Mucosa of stomach (tissue), 1 donor: ENCODE data around the gene SCRG1.

ENCODE experiments used
- H3K27me3 ChIP-seq: one replicate; pipeline ENCODE4 v1.7.0; 2013; ENCODE audit warnings: mild to moderate bottlenecking, low read length; ENCODE audit not compliant: control insufficient read depth, insufficient read depth
- H3K36me3 ChIP-seq: one replicate; pipeline ENCODE4 v1.7.0; 2013; ENCODE audit warnings: low read length; ENCODE audit not compliant: control insufficient read depth, insufficient read depth
- H3K4me1 ChIP-seq: one replicate; pipeline ENCODE4 v1.7.0; 2013; ENCODE audit warnings: mild to moderate bottlenecking, low read length; ENCODE audit not compliant: control insufficient read depth, insufficient read depth
- H3K4me3 ChIP-seq: one replicate; pipeline ENCODE4 v1.7.0; 2013; ENCODE audit warnings: low read length
- H3K9ac ChIP-seq: one replicate; pipeline ENCODE4 v1.7.0; 2013; ENCODE audit warnings: mild to moderate bottlenecking, low read length, moderate library complexity
- H3K9me3 ChIP-seq: one replicate; pipeline ENCODE4 v1.7.0; 2013; ENCODE audit warnings: mild to moderate bottlenecking, low read length, moderate library complexity; ENCODE audit not compliant: control insufficient read depth
- donor health status: Pancreatic carcinoma.

SCRG1 gene

GRCh38 chr4:173405840-173406606, 7.1 kb upstream of the SCRG1 start:
- H3K4me3 ChIP-seq, result no peak overlapping the region
- H3K27me3 ChIP-seq, result no peaks in the 10 kb centered on the region
- peaks cover 16% of the 10 kb centered on the region for H3K4me1 ChIP-seq
- no peaks in the 10 kb centered on the region for H3K9me3 ChIP-seq
- H3K9ac ChIP-seq, result no peak overlapping the region
- H3K36me3 ChIP-seq, result peaks cover 3% of the 10 kb centered on the region

- Histone ChIP-seq H3K36me3 (peaks cover 3% of the 10 kb centered on the region), H3K27me3 (no peaks in the 10 kb centered on the region), H3K4me3 (no peak overlapping the region), H3K9ac (no peak overlapping the region), H3K9me3 (no peaks in the 10 kb centered on the region), H3K4me1 (peaks cover 20% of the 10 kb centered on the region)
These were observed 5.5 kb upstream of the SCRG1 start for GRCh38 chr4:173404296-173404865.

- Histone ChIP-seq H3K4me1 (peaks cover 20% of the 10 kb centered on the region), H3K4me3 (no peak overlapping the region), H3K36me3 (peaks cover 3% of the 10 kb centered on the region), H3K9me3 (no peaks in the 10 kb centered on the region), H3K9ac (no peak overlapping the region), H3K27me3 (no peaks in the 10 kb centered on the region)
These were observed 4.1 kb upstream of the SCRG1 start for GRCh38 chr4:173403051-173403450.

GRCh38 chr4:173401063-173401462, 2.1 kb upstream of the SCRG1 start:
- Histone ChIP-seq H3K4me1 (peaks cover 14% of the 10 kb centered on the region), H3K9ac (no peak overlapping the region), H3K9me3 (no peaks in the 10 kb centered on the region), H3K36me3 (peaks cover 3% of the 10 kb centered on the region), H3K4me3 (no peak overlapping the region), H3K27me3 (no peaks in the 10 kb centered on the region)

- Histone ChIP-seq H3K4me3 (no peak overlapping the region), H3K9me3 (no peaks in the 10 kb centered on the region), H3K27me3 (no peaks in the 10 kb centered on the region), H3K4me1 (peaks cover 3% of the 10 kb centered on the region), H3K36me3 (no peaks in the 10 kb centered on the region), H3K9ac (no peak overlapping the region)
These were observed 696 bp downstream of the SCRG1 start for GRCh38 chr4:173398220-173398619.

- peaks cover 7% of the 10 kb centered on the region for H3K4me1 ChIP-seq
- no peak overlapping the region for H3K4me3 ChIP-seq
- H3K36me3 ChIP-seq, result no peaks in the 10 kb centered on the region
- no peaks in the 10 kb centered on the region for H3K27me3 ChIP-seq
- H3K9me3 ChIP-seq, result no peaks in the 10 kb centered on the region
- H3K9ac ChIP-seq, result no peak overlapping the region
These were observed 1.3 kb downstream of the SCRG1 start for GRCh38 chr4:173397604-173398003.

GRCh38 chr4:173391701-173392100, 7.2 kb downstream of the SCRG1 start:
- no peaks in the 10 kb centered on the region for H3K9me3 ChIP-seq
- no peaks in the 10 kb centered on the region for H3K36me3 ChIP-seq
- peaks cover 15% of the 10 kb centered on the region for H3K4me1 ChIP-seq
- H3K4me3 ChIP-seq, result no peak overlapping the region
- H3K27me3 ChIP-seq, result no peaks in the 10 kb centered on the region
- H3K9ac ChIP-seq, result no peak overlapping the region

GRCh38 chr4:173386751-173387150, 12.2 kb downstream of the SCRG1 start:
- Histone ChIP-seq H3K4me1 (peaks cover 15% of the 10 kb centered on the region), H3K9ac (no peak overlapping the region), H3K27me3 (no peaks in the 10 kb centered on the region), H3K4me3 (no peak overlapping the region), H3K9me3 (no peaks in the 10 kb centered on the region), H3K36me3 (no peaks in the 10 kb centered on the region)

- H3K36me3 ChIP-seq, result no peaks in the 10 kb centered on the region
These were observed 16.6 kb downstream of the SCRG1 start for GRCh38 chr4:173382349-173382748.

GRCh38 chr4:173381610-173382009, 17.3 kb downstream of the SCRG1 start:
- no peak overlapping the region for H3K4me3 ChIP-seq

More at GRCh38 chr4:173382349-173382748, 16.6 kb downstream of the SCRG1 start:
- H3K27me3 ChIP-seq, result no peaks in the 10 kb centered on the region
- H3K4me1 ChIP-seq, result peaks cover 11% of the 10 kb centered on the region
- H3K9me3 ChIP-seq, result no peaks in the 10 kb centered on the region
- H3K9ac ChIP-seq, result no peak overlapping the region
- no peak overlapping the region for H3K4me3 ChIP-seq

GRCh38 chr4:173380987-173381386, 17.9 kb downstream of the SCRG1 start:
- Histone ChIP-seq H3K36me3 (no peaks in the 10 kb centered on the region), H3K4me3 (no peak overlapping the region), H3K9me3 (no peaks in the 10 kb centered on the region), H3K4me1 (peaks cover 6% of the 10 kb centered on the region), H3K9ac (no peak overlapping the region), H3K27me3 (no peaks in the 10 kb centered on the region)

More at GRCh38 chr4:173381610-173382009, 17.3 kb downstream of the SCRG1 start:
- no peaks in the 10 kb centered on the region for H3K36me3 ChIP-seq
- no peaks in the 10 kb centered on the region for H3K9me3 ChIP-seq
- H3K4me1 ChIP-seq, result peaks cover 6% of the 10 kb centered on the region
- H3K27me3 ChIP-seq, result no peaks in the 10 kb centered on the region
- H3K9ac ChIP-seq, result no peak overlapping the region

- H3K4me3 ChIP-seq, result no peak overlapping the region
- H3K9me3 ChIP-seq, result no peaks in the 10 kb centered on the region
- H3K4me1 ChIP-seq, result peaks cover 3% of the 10 kb centered on the region
- H3K36me3 ChIP-seq, result no peaks in the 10 kb centered on the region
- no peak overlapping the region for H3K9ac ChIP-seq
- no peaks in the 10 kb centered on the region for H3K27me3 ChIP-seq
These were observed 19.0 kb downstream of the SCRG1 start for GRCh38 chr4:173379929-173380328.
